22Rv1 (cell line): ENCODE results near the gene C6orf89.

Experiments used
- ZFX ChIP-seq: fragments of 450-650 bp; IDR thresholded peaks from 2 replicates; pipeline ENCODE4 v1.6.1; 2017; ENCODE audit warnings: antibody characterized with exemption, borderline replicate concordance
- TF ChIP-seq, protein P1 (sequence below): fragments of 450-650 bp; IDR thresholded peaks from 2 replicates; pipeline ENCODE4 v1.5.1; 2017; ENCODE audit warnings: mild to moderate bottlenecking

DNA sequence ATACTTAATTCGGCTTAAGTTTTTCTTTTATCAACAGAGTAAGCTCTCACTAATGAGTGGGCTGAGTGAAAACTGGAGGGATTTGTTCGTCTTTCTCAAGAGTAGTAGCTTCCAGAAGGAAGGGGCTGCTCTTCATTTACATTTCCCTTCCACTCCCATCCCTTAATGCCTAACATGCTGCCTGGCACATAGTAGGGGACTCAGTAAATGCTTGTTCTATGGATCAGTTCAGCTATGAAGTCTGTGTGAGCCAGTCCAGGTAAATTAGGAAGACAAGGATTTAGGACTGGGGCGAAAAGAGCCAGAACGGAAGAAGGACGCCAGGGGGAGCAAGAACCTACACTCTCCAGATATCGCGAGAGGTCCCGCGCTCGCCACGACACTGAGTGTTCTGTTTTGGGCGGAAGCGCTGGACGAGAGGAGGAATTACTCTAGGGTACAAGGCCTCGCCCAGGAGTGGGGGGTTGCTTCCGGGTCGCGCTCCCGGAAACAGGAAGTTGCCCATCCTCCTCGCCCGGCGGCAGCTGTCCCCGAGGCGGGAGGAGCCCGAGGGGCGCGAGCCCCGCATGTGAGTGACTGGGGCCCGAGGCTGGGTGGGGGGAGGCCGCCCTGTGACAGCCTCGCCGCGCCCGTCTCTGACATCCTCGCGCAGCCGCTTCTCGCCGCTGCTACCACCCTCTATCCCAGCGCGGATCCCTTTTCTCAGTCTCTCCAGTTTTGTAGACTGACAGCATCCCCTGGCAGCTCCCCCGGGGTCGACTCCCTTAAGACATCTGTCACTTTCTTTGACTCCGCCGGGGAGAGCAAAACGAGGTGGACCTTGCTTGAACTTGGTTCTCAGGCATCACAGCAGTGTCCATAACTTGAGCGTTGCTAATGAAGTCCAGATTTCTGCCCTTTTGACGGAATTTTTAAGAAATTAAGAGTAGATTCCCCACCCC, at the start of gene C6orf89:
- TF ChIP-seq, protein P1, sequence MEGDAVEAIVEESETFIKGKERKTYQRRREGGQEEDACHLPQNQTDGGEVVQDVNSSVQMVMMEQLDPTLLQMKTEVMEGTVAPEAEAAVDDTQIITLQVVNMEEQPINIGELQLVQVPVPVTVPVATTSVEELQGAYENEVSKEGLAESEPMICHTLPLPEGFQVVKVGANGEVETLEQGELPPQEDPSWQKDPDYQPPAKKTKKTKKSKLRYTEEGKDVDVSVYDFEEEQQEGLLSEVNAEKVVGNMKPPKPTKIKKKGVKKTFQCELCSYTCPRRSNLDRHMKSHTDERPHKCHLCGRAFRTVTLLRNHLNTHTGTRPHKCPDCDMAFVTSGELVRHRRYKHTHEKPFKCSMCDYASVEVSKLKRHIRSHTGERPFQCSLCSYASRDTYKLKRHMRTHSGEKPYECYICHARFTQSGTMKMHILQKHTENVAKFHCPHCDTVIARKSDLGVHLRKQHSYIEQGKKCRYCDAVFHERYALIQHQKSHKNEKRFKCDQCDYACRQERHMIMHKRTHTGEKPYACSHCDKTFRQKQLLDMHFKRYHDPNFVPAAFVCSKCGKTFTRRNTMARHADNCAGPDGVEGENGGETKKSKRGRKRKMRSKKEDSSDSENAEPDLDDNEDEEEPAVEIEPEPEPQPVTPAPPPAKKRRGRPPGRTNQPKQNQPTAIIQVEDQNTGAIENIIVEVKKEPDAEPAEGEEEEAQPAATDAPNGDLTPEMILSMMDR = peak; percentile 88
- TF ChIP-seq ZFX = no peak
